Putamen (tissue), 1 donor: ENCODE results near the gene GPR22.

Experiments used
- DNase-seq: peaks from one replicate; pipeline ENCODE4 v3.0.0-alpha.2; 2016; ENCODE audit warnings: low spot score

The GPR22 gene

GRCh38 chr7:107469929-107470328 is at the start of gene GPR22:
Gene GPR22 (plus strand): TSS chr7:107470057. CDS start chr7:107474061, 4,004 bp downstream.
- no peak for DNase-seq

- DNase-seq = no peak
Observed at GRCh38 chr7:107427462-107427861, 42.4 kb upstream of the GPR22 start.

GRCh38 chr7:107428642-107429041 is 41.2 kb upstream of the GPR22 start:
- DNase-seq = no peak

GRCh38 chr7:107430057-107430456 is 39.8 kb upstream of the GPR22 start:
- no peak for DNase-seq

- DNase-seq = no peak
Observed at GRCh38 chr7:107432261-107432660, 37.6 kb upstream of the GPR22 start.

- no peak for DNase-seq
Observed at GRCh38 chr7:107435749-107436148, 34.1 kb upstream of the GPR22 start.

- no peak for DNase-seq
Observed at GRCh38 chr7:107439025-107439424, 30.8 kb upstream of the GPR22 start.

- no peak for DNase-seq
Observed at GRCh38 chr7:107441581-107442422, 28.1 kb upstream of the GPR22 start.

GRCh38 chr7:107442678-107443077 is 27.2 kb upstream of the GPR22 start:
- no peak for DNase-seq

- DNase-seq = no peak
Observed at GRCh38 chr7:107446531-107446930, 23.3 kb upstream of the GPR22 start.

- no peak for DNase-seq
Observed at GRCh38 chr7:107446988-107447387, 22.9 kb upstream of the GPR22 start.

GRCh38 chr7:107450970-107451369 is 18.9 kb upstream of the GPR22 start:
- DNase-seq = no peak

- DNase-seq = no peak
Observed at GRCh38 chr7:107453388-107453787, 16.5 kb upstream of the GPR22 start.

GRCh38 chr7:107461938-107462533 is 7.8 kb upstream of the GPR22 start:
- no peak for DNase-seq

GRCh38 chr7:107463139-107464078 is 6.4 kb upstream of the GPR22 start:
- peak; percentile 51 for DNase-seq

- no peak for DNase-seq
Observed at GRCh38 chr7:107464666-107465226, 5.1 kb upstream of the GPR22 start.

GRCh38 chr7:107467972-107468371 is 1.9 kb upstream of the GPR22 start:
- DNase-seq = no peak

GRCh38 chr7:107468824-107469223 is 1.0 kb upstream of the GPR22 start:
- no peak for DNase-seq

- DNase-seq = no peak
Observed at GRCh38 chr7:107471292-107472070, 1.6 kb downstream of the GPR22 start.

GRCh38 chr7:107472116-107472515 is 2.3 kb downstream of the GPR22 start:
- no peak for DNase-seq

- no peak for DNase-seq
Observed at GRCh38 chr7:107474104-107474521, 4.3 kb downstream of the GPR22 start.
